B cell (primary cell): ENCODE measurements around the gene DUT. TPM values are rescaled to one million over a fixed set of nuclear protein-coding genes. Genes with fewer than 3 reads are reported as not detected.

Experiments
- ATAC-seq: fragments of 200-7000 bp; cut with Tn5 transposase; one replicate; pipeline ENCODE4 v1.10.0; 2021; ENCODE audit warnings: low read depth, mild to moderate bottlenecking, moderate number of reproducible peaks, moderate library complexity
- CTCF ChIA-PET: fragments of 350-600 bp; sonication (Branson Sonifier 250); formaldehyde crosslinking; loops from one replicate; lab custom pipeline; 2021; ENCODE audit warnings: antibody characterized with exemption, inconsistent platforms; lab: Charles Lee
- POLR2A ChIA-PET: fragments of 350-600 bp; sonication (Branson Sonifier 250); formaldehyde crosslinking; loops from one replicate; lab custom pipeline; 2021; ENCODE audit warnings: antibody characterized with exemption; lab: Charles Lee
- DNase-seq: peaks from one replicate; pipeline ENCODE4 v3.0.0; 2013
- H2AFZ ChIP-seq: 2 replicates; pipeline ENCODE4 v1.6.1; 2012; ENCODE audit warnings: mild to moderate bottlenecking, low read depth, low read length; ENCODE audit not compliant: insufficient read depth, poor library complexity, severe bottlenecking
- H3K27ac ChIP-seq, 2 donors: 1 replicate in 1 of 2; 2 replicates in 1 of 2; pipeline ENCODE4 v1.5.1; 2012 to 2013; ENCODE audit warnings: low read length in 2 of 2, mild to moderate bottlenecking in 2 of 2, moderate library complexity in 1 of 2
- H3K27me3 ChIP-seq, 4 experiments: fragments of 200-600 bp in 1 of 4; sonication (generic) in 1 of 4; replicated peaks in 1 of 4; 1 replicate in 2 of 4; 2 replicates in 2 of 4; pipeline versions ENCODE4 v1.6.1 to v1.7.0; 2013 to 2016; ENCODE audit warnings: low read length in 3 of 4, mild to moderate bottlenecking in 2 of 4, mixed read lengths in 1 of 4, moderate library complexity in 1 of 4; ENCODE audit not compliant: insufficient read depth in 4 of 4, control insufficient read depth in 3 of 4; ENCODE audit errors: control extremely low read depth in 1 of 4
- H3K36me3 ChIP-seq, 2 experiments: replicated peaks in 1 of 2; 1 replicate in 1 of 2; 2 replicates in 1 of 2; pipeline versions ENCODE4 v1.6.1 to v1.7.1; 2013; ENCODE audit warnings: low read length in 1 of 2; ENCODE audit not compliant: insufficient read depth in 2 of 2, control insufficient read depth in 1 of 2; ENCODE audit errors: control extremely low read depth in 1 of 2, extremely low read depth in 1 of 2
- H3K4me1 ChIP-seq, 2 donors: fragments of 200-600 bp in 1 of 2; sonication (generic) in 1 of 2; 1 replicate in 1 of 2; 2 replicates in 1 of 2; pipeline versions ENCODE4 v1.5.1 to v1.6.1; 2013 to 2017; ENCODE audit warnings: low read length in 2 of 2; ENCODE audit not compliant: control insufficient read depth in 2 of 2, insufficient read depth in 2 of 2
- H3K4me2 ChIP-seq: replicated peaks from 2 replicates; pipeline ENCODE3; 2012; ENCODE audit warnings: mild to moderate bottlenecking, low read depth, low read length; ENCODE audit not compliant: poor library complexity, severe bottlenecking
- H3K4me3 ChIP-seq, 5 experiments: fragments of 200-600 bp in 1 of 5; sonication (generic) in 1 of 5; 1 replicate in 3 of 5; 2 replicates in 2 of 5; pipeline versions ENCODE4 v1.5.1 to v1.7.0; 2011 to 2016; ENCODE audit warnings: low read length in 4 of 5, mild to moderate bottlenecking in 4 of 5, low read depth in 2 of 5, control low read depth in 1 of 5, moderate library complexity in 1 of 5; ENCODE audit not compliant: insufficient read depth in 1 of 5; ENCODE audit errors: control extremely low read depth in 1 of 5, extremely low read depth in 1 of 5
- H3K79me2 ChIP-seq: fragments of 200-600 bp; sonication (generic); one replicate; pipeline ENCODE4 v1.6.0; 2016; ENCODE audit warnings: low read length; ENCODE audit not compliant: control insufficient read depth, insufficient read depth
- H3K9ac ChIP-seq: fragments of 200-600 bp; sonication (generic); 2 replicates; pipeline ENCODE4 v1.6.1; 2017; ENCODE audit warnings: mild to moderate bottlenecking, low read length, moderate library complexity
- H3K9me3 ChIP-seq, 3 donors: one replicate each; pipeline versions ENCODE4 v1.6.1 to v1.7.1; 2013; ENCODE audit warnings: low read length in 2 of 3; ENCODE audit not compliant: control insufficient read depth in 2 of 3, insufficient read depth in 1 of 3; ENCODE audit errors: control extremely low read depth in 1 of 3
- H4K20me1 ChIP-seq: 2 replicates; pipeline ENCODE4 v1.6.0; 2012; ENCODE audit warnings: mild to moderate bottlenecking, low read length; ENCODE audit not compliant: insufficient read depth, control insufficient read depth, poor library complexity, severe bottlenecking
- H3K27ac Mint-ChIP-seq: one replicate; pipeline ENCODE4 v1.8.0; 2021; ENCODE audit warnings: mixed read lengths
- H3K27me3 Mint-ChIP-seq: one replicate; pipeline ENCODE4 v1.8.0; 2021; ENCODE audit warnings: mixed read lengths
- H3K4me1 Mint-ChIP-seq: one replicate; pipeline ENCODE4 v1.8.0; 2021; ENCODE audit warnings: mixed read lengths
- H3K4me3 Mint-ChIP-seq: one replicate; pipeline ENCODE4 v1.8.0; 2021; ENCODE audit warnings: mixed read lengths
- H3K9me3 Mint-ChIP-seq: one replicate; pipeline ENCODE4 v1.8.0; 2022; ENCODE audit warnings: mixed read lengths; ENCODE audit not compliant: insufficient read depth
- CTCF ChIP-seq: fragments of 200-600 bp; IDR thresholded peaks from one replicate; pipeline ENCODE4 v1.8.0; 2022; ENCODE audit warnings: antibody characterized with exemption, mild to moderate bottlenecking
- EZH2 ChIP-seq: IDR thresholded peaks from 2 replicates; pipeline ENCODE4 v1.6.1; 2012; ENCODE audit warnings: borderline replicate concordance, low read depth, mild to moderate bottlenecking, moderate library complexity, low read length; ENCODE audit not compliant: insufficient read depth, poor library complexity, severe bottlenecking
- WGBS: methylation state at CpG from one replicate; pipeline ENCODE4 v1.1.5; 2013; ENCODE audit warnings: missing lambda C conversion rate; ENCODE audit not compliant: insufficient coverage; 5-methylcytosine and 5-hydroxymethylcytosine counted together
- intact Hi-C: fragments of 100-400 bp; cut with micrococcal nuclease; formaldehyde crosslinking; loops from one replicate; pipeline ENCODE4 v1.10.0; 2022
- polyA plus RNA-seq: library from polyadenylated mRNA; depleted of rRNA; stranded (reverse); fragments of >200 nt; gene quantifications from 2 replicates; pipeline ENCODE4 v1.2.3, GENCODE V29; 2012
- total RNA-seq, 2 donors: library from RNA; stranded (reverse); fragments of 120-200 nt in 1 of 2; gene quantifications; 1 replicate in 1 of 2; 2 replicates in 1 of 2; pipeline versions ENCODE4 v1.2.3 to v1.2.4, GENCODE V29; 2013 to 2022

The DUT gene
- total and polyA plus RNA-seq, 2 donors (not counting 1 experiment from before 2014, with no cell fraction given) = 59.5 to 84.7 TPM

- TF ChIP-seq EZH2 (no peak), CTCF (no peak)
- H3K4me1 Mint-ChIP-seq = peaks cover 17% of the 10 kb centered on the region
- ChIA-PET POLR2A (no interaction called here), CTCF (interaction anchor here (1.5 to 5.1 kb wide), 2 partner anchors 18 to 49 kb away, joined by 4 to 35 read pairs; no protein-coding TSS in a partner anchor)
- H3K4me3 Mint-ChIP-seq = no peak overlapping the region
- no CpG with 5 or more reads among the region's 2 CpGs for WGBS
- no peaks in the 10 kb centered on the region for H3K27me3 Mint-ChIP-seq
- no peaks in the 10 kb centered on the region for H3K27me3 ChIP-seq
- no peak overlapping the region for H3K4me2 ChIP-seq
- H3K4me1 ChIP-seq = peaks cover 10 to 14% of the 10 kb centered on the region in 2 donors
- no peak overlapping the region for H3K4me3 ChIP-seq
- no peaks in the 10 kb centered on the region for H3K9me3 ChIP-seq
- H3K27ac ChIP-seq = no peak overlapping the region
- no peaks in the 10 kb centered on the region for H4K20me1 ChIP-seq
- H3K27ac Mint-ChIP-seq = no peak overlapping the region
- no peak for DNase-seq
- no peaks in the 10 kb centered on the region for H3K9me3 Mint-ChIP-seq
- ATAC-seq = no peak
- H3K79me2 ChIP-seq = no peaks in the 10 kb centered on the region
- H2AFZ ChIP-seq = no peak overlapping the region
- intact Hi-C loops = no loop called here
- no peak overlapping the region for H3K9ac ChIP-seq
- H3K36me3 ChIP-seq = peaks cover 6 to 15% of the 10 kb centered on the region in 2 experiments
Observed at GRCh38 chr15:48334260-48334659, 3.0 kb downstream of the DUT start.

GRCh38 chr15:48336940-48337339 lies 5.7 kb downstream of the DUT start:
- H3K4me2 ChIP-seq = no peak overlapping the region
- 100% methylated on average over 1 of the region's 2 CpGs for WGBS
- peaks cover 4 to 7% of the 10 kb centered on the region in 2 donors for H3K4me1 ChIP-seq
- no peak overlapping the region for H3K9ac ChIP-seq
- POLR2A ChIA-PET = no interaction called here
- DNase-seq (peak; percentile 21), ATAC-seq (peak; percentile 35)
- Mint-ChIP-seq H3K4me1 (peaks cover 14% of the 10 kb centered on the region), H3K9me3 (no peaks in the 10 kb centered on the region), H3K4me3 (no peak overlapping the region), H3K27me3 (no peaks in the 10 kb centered on the region), H3K27ac (no peak overlapping the region)
- H3K4me3 ChIP-seq = no peak overlapping the region
- no peaks in the 10 kb centered on the region for H4K20me1 ChIP-seq
- no peaks in the 10 kb centered on the region for H3K79me2 ChIP-seq
- H3K9me3 ChIP-seq = no peaks in the 10 kb centered on the region
- CTCF ChIA-PET = interaction anchor here (1.0 to 5.1 kb wide), 4 partner anchors 11 to 809 kb away, joined by 3 to 35 read pairs (median 4); no protein-coding TSS in a partner anchor
- intact Hi-C loops = no loop called here
- H3K36me3 ChIP-seq = peaks cover 10 to 15% of the 10 kb centered on the region in 2 experiments
- no peak overlapping the region for H3K27ac ChIP-seq
- TF ChIP-seq CTCF = peak; percentile 36
- no peak for TF ChIP-seq EZH2
- no peak overlapping the region for H2AFZ ChIP-seq
- H3K27me3 ChIP-seq = no peaks in the 10 kb centered on the region
